ENCODE data around the gene TMEM94.

The TMEM94 gene

DNA sequence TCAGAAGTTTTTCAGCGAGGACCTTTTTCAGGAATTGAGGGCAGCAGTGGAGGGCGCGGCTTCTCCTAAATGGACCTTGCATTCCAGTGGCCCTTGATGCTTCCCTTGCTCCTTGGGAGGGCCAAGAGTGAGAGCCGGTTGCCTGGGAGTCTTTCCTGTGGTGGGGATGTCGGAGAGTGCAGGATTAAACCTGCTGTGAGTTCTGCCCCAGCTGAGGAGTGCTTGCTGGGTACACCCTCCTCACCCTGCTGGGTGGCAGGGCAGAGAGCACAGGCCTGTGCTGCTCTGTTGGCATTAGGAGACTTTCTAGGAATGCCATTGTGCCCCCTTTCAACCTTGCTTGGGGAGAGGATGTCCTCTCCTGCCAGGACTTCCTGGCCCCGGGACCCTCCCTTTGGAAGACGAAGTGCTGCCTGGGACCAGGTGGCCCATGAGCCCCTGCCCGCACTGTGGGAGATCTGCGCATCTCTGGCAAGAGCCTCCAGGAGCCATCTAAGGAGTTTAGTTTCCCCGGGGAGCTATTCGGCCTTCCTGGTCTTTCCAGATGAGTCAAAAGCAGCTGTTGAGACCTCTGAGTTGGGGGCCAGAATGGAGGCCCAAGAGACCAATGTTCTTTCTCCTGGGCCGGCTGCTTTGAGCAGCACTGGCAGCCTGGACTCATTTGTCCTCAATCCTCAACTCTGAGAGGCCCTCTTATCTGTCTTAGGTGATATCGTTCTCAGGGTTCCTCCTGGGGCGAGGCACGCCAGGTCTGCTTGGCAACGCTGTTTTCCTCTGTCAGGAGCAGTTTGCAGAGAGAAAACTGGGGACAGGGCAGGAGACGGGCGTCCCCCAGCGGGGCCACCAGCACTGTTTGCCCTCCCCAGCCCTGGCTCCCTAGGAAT is 74.6 kb downstream of the TMEM94 start:
- no peak overlapping the region for H3K4me3 ChIP-seq (ENCODE audit: control insufficient read depth, low read depth, low read length)
- no peak for DNase-seq (ENCODE audit: low read depth)
- TF ChIP-seq, protein P1, sequence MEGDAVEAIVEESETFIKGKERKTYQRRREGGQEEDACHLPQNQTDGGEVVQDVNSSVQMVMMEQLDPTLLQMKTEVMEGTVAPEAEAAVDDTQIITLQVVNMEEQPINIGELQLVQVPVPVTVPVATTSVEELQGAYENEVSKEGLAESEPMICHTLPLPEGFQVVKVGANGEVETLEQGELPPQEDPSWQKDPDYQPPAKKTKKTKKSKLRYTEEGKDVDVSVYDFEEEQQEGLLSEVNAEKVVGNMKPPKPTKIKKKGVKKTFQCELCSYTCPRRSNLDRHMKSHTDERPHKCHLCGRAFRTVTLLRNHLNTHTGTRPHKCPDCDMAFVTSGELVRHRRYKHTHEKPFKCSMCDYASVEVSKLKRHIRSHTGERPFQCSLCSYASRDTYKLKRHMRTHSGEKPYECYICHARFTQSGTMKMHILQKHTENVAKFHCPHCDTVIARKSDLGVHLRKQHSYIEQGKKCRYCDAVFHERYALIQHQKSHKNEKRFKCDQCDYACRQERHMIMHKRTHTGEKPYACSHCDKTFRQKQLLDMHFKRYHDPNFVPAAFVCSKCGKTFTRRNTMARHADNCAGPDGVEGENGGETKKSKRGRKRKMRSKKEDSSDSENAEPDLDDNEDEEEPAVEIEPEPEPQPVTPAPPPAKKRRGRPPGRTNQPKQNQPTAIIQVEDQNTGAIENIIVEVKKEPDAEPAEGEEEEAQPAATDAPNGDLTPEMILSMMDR (conservative IDR thresholded peaks at IDR 0.05; ENCODE audit: control insufficient read depth, insufficient read depth, low read depth, low read length): no peak

DNA sequence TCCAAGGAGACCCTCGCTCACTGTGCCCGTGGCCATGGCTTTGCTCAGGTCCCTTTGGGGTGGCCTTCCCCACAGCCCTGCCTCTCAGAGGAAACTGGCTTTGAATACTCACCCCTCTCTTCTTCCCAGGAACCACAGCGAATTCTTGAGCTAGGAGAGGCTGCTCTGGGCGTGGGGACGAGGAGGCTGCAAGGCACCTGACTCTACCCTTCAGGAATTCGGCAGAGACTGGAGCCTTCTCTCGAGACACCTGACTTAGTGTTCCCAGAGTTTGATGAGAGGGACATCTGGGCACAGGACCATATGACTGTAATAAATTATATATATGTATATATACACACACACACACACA is 75.3 kb downstream of the TMEM94 start:
- TF ChIP-seq, protein P1 (conservative IDR thresholded peaks at IDR 0.05; ENCODE audit: control insufficient read depth, insufficient read depth, low read depth, low read length): no peak
- DNase-seq (ENCODE audit: low read depth): no peak
- H3K4me3 ChIP-seq (ENCODE audit: control insufficient read depth, low read depth, low read length): no peak overlapping the region

DNA sequence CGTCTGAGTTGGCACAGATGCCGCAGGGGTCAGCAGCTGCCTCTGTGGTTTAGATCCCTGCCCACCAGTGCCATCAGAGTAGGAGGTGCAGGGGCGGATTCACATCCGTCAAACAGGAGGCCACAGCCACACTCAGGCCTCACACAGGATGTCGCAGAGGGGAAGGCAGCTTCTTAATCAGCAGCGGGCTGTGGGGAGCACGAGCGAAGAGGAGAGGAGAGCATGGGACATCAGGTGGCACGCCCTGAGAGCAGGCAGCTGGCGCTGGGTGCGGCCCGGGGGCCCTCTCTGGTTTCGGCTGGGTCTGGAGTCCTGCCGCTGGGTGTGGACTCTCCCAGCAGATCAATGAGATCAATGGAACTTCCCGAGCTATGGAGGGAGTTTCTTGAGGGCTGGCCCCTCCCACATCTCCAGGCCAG is 78.7 kb downstream of the TMEM94 start:
- TF ChIP-seq, protein P1 (conservative IDR thresholded peaks at IDR 0.05; ENCODE audit: control insufficient read depth, insufficient read depth, low read depth, low read length): no peak
- no peak overlapping the region for H3K4me3 ChIP-seq (ENCODE audit: control insufficient read depth, low read depth, low read length)
- no peak for DNase-seq (ENCODE audit: low read depth)

DNA sequence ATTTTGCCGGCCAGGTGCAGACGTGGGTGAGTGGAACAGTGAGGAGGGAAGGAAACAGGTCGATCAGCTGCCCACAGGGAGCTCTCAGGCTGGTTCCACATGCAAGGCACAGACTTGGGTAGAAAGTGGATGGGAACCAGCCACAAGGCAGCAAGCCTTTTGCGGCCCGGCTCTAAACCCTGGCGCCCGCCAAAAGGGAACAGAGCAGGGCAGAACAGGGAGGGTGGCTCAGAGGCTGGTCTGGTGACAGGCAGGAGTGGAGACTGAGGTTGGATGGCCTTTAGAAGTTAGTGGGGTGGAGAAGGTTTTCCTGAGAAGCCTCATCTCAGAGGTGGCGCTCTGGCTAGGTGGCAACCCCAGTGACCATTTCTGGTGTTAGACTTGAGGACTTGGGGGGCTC is 79.4 kb downstream of the TMEM94 start:
- DNase-seq (ENCODE audit: low read depth): no peak
- H3K4me3 ChIP-seq (ENCODE audit: control insufficient read depth, low read depth, low read length): no peak overlapping the region
- TF ChIP-seq, protein P1 (conservative IDR thresholded peaks at IDR 0.05; ENCODE audit: control insufficient read depth, insufficient read depth, low read depth, low read length): no peak

DNA sequence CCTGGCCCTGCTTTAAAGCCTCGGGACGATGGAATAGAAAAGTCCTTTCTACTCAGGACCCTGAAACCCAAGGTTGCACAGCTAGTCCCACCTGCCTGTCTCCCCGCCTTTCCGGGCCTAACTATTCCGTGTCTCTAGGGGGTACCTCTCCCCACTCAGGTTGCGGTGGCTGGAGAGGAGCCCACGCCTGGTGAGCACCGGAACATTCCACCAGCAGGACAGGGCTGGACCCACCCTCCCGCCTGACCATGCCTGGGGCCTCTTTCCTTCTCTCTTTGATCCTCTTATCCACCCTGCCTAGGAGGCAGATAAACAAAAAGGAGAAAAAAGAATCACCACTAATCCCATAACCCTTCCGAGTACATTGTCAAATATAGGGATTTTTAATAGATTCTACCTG is 79.9 kb downstream of the TMEM94 start:
- TF ChIP-seq, protein P1 (conservative IDR thresholded peaks at IDR 0.05; ENCODE audit: control insufficient read depth, insufficient read depth, low read depth, low read length): no peak
- DNase-seq (ENCODE audit: low read depth): no peak
- H3K4me3 ChIP-seq (ENCODE audit: control insufficient read depth, low read depth, low read length): no peak overlapping the region

DNA sequence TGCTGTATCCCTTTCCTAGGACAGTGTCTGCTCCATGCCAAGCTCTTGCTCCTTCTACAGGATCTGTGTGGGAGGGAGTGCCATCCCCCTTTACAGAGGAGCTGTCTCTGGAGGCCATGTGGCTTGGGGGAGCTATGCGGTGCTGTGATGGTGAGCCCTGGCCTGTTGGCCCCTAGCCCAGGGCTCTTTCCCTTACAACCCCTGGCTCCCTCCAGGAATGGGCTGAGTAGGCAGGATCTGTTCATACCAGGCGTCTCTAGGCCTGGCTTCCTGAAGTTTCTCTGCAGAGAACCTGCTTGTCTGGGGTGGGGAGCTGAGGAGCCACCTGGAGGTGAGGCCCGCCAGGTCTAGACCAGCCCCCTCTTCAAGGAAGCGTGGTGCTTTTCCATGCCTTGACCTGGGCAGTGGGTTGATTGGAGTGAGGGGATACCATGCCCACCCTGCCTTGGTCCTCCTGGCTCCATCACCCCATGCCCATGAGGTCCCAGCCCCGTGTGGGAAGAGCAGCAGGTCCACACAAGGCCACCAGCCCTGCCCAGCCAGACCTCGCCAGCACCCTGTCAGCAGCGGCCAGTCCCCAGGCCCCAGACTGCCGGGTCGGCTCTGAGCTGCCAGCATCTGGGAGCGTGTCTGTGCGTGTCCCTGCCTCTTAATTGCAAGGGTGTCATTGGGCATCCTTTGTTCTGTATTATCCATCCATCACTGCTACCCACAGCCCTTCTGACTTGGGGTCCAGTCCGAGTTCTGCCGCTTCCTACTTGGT is 83.7 kb downstream of the TMEM94 start:
- DNase-seq (ENCODE audit: low read depth): no peak
- TF ChIP-seq, protein P1 (conservative IDR thresholded peaks at IDR 0.05; ENCODE audit: control insufficient read depth, insufficient read depth, low read depth, low read length): no peak
- no peak overlapping the region for H3K4me3 ChIP-seq (ENCODE audit: control insufficient read depth, low read depth, low read length)

Measured in fibroblast of mammary gland (primary cell).